NCI-H1092 treated with DMSO at 0.1 percent for 48 hours (cell line): ENCODE data around the gene MIB1.

Experiments used
- DNase-seq: peaks from one replicate; lab custom pipeline; 2025; lab: John Stamatoyannopoulos, UW

MIB1 gene

GRCh38 chr18:21894619-21895367 is 154.2 kb downstream of the MIB1 start:
- no peak for DNase-seq

GRCh38 chr18:21896732-21897336 is 156.2 kb downstream of the MIB1 start:
- no peak for DNase-seq

GRCh38 chr18:21897811-21898210 is 157.2 kb downstream of the MIB1 start:
- DNase-seq = peak; percentile 31

- DNase-seq = no peak
These were observed 160.2 kb downstream of the MIB1 start for GRCh38 chr18:21900605-21901352.

- DNase-seq = no peak
These were observed 160.9 kb downstream of the MIB1 start for GRCh38 chr18:21901423-21901945.

GRCh38 chr18:21903709-21904108 is 163.1 kb downstream of the MIB1 start:
- DNase-seq = no peak

- peak; percentile 26 for DNase-seq
These were observed 164.3 kb downstream of the MIB1 start for GRCh38 chr18:21904856-21905255.

GRCh38 chr18:21907451-21907850 is 166.9 kb downstream of the MIB1 start:
- DNase-seq = no peak

- no peak for DNase-seq
These were observed 168.1 kb downstream of the MIB1 start for GRCh38 chr18:21908711-21909110.

GRCh38 chr18:21910906-21911305 is 170.3 kb downstream of the MIB1 start:
- DNase-seq = no peak

- no peak for DNase-seq
These were observed 171.0 kb downstream of the MIB1 start for GRCh38 chr18:21911551-21911950.

- no peak for DNase-seq
These were observed 172.0 kb downstream of the MIB1 start for GRCh38 chr18:21912339-21913239.

GRCh38 chr18:21914739-21915319 is 174.2 kb downstream of the MIB1 start:
- DNase-seq = peak; percentile 20

- DNase-seq = no peak
These were observed 175.0 kb downstream of the MIB1 start for GRCh38 chr18:21915546-21915945.

- no peak for DNase-seq
These were observed 176.0 kb downstream of the MIB1 start for GRCh38 chr18:21916594-21916993.

- no peak for DNase-seq
These were observed 178.1 kb downstream of the MIB1 start for GRCh38 chr18:21918693-21919092.
